Body of pancreas (tissue), 4 donors: ENCODE data around the gene AHCYL1. TPM values are rescaled to one million over a fixed set of nuclear protein-coding genes. Genes with fewer than 3 reads are reported as not detected.
A peak's percentile ranks its signal among the peaks of the same experiment; 100 is the strongest.
"Not testable (repeated sequence)": the region's sequence is repeated elsewhere in the genome, so short reads cannot be mapped to it uniquely, and the experiment has no call there.

Source experiments
- ATAC-seq: fragments of 150-250 bp; one replicate; pipeline ENCODE4 v1.9.1; 2016
- DNase-seq, 4 donors: peaks; one replicate each; pipeline ENCODE4 v3.0.0-alpha.2; 2019
- H3K27ac ChIP-seq, 4 donors: fragments of 200-600 bp; sonication (generic); 1 replicate in 3 of 4; 2 replicates in 1 of 4; pipeline versions ENCODE4 v1.5.1 to v1.6.1; 2016 to 2019; ENCODE audit warnings: mild to moderate bottlenecking in 1 of 4, mixed read lengths in 1 of 4, moderate library complexity in 1 of 4
- H3K27me3 ChIP-seq, 2 donors: fragments of 200-600 bp; sonication (generic); one replicate each; pipeline ENCODE4 v1.6.0; 2016; ENCODE audit warnings: mild to moderate bottlenecking in 1 of 2
- H3K36me3 ChIP-seq, 2 donors: fragments of 200-600 bp; sonication (generic); replicated peaks in 1 of 2; 2 replicates each; pipeline ENCODE4 v1.5.1; 2016; ENCODE audit warnings: low read depth in 2 of 2; ENCODE audit not compliant: insufficient read depth in 1 of 2
- H3K4me1 ChIP-seq: fragments of 200-600 bp; sonication (generic); one replicate; pipeline ENCODE4 v1.6.0; 2016
- H3K4me3 ChIP-seq, 2 donors: fragments of 200-600 bp; sonication (generic); 1 replicate in 1 of 2; 2 replicates in 1 of 2; pipeline ENCODE4 v1.5.1; 2016 to 2019
- H3K9me3 ChIP-seq, 3 donors: fragments of 200-600 bp; sonication (generic); 1 replicate in 2 of 3; 2 replicates in 1 of 3; pipeline ENCODE4 v1.5.1; 2016
- CTCF ChIP-seq, 7 experiments: fragments of 450-650 bp in 4 of 7; fragments of 200-600 bp in 3 of 7; sonication (generic) in 3 of 7; IDR thresholded peaks; one replicate each; pipeline ENCODE4 v1.5.1; 2016 to 2019; ENCODE audit warnings: antibody characterized with exemption in 7 of 7
- POLR2A ChIP-seq, 3 donors: fragments of 450-650 bp; IDR thresholded peaks; one replicate each; pipeline ENCODE4 v1.6.1; 2016; ENCODE audit warnings: antibody characterized with exemption in 3 of 3, mild to moderate bottlenecking in 2 of 3
- WGBS, 2 donors: methylation state at CpG; one replicate each; pipeline ENCODE4 v1.1.5; 2017; 5-methylcytosine and 5-hydroxymethylcytosine counted together
- intact Hi-C: fragments of 100-400 bp; cut with DNase I; formaldehyde crosslinking; loops from one replicate; pipeline ENCODE4 v1.15.1; 2023
- total RNA-seq, 2 donors: library from RNA; depleted of rRNA; stranded (reverse); fragments of >200 nt; gene quantifications; one replicate each; pipeline ENCODE4 v1.1.0, GENCODE V29; 2016

The AHCYL1 gene
- total RNA-seq, 2 donors from 2014 or later: 38.4 to 61.6 TPM

- DNase-seq: no peak
- 74 to 77% methylated on average over 1 of the region's 1 CpG for WGBS, 2 donors
- TF ChIP-seq CTCF (IDR thresholded peaks at IDR 0.05) (no peak), POLR2A (IDR thresholded peaks at IDR 0.05) (no peak)
- no peaks in the 10 kb centered on the region for H3K9me3 ChIP-seq
- H3K4me3 ChIP-seq: no peak overlapping the region
- H3K36me3 ChIP-seq: no peaks in the 10 kb centered on the region
- intact Hi-C loops: no loop called here
- H3K4me1 ChIP-seq: peaks cover 24% of the 10 kb centered on the region
- H3K27ac ChIP-seq: no peak overlapping the region
- ATAC-seq: no peak
- no peaks in the 10 kb centered on the region for H3K27me3 ChIP-seq
Observed at GRCh38 chr1:109950038-109950437, 34.5 kb upstream of the AHCYL1 start.

DNA sequence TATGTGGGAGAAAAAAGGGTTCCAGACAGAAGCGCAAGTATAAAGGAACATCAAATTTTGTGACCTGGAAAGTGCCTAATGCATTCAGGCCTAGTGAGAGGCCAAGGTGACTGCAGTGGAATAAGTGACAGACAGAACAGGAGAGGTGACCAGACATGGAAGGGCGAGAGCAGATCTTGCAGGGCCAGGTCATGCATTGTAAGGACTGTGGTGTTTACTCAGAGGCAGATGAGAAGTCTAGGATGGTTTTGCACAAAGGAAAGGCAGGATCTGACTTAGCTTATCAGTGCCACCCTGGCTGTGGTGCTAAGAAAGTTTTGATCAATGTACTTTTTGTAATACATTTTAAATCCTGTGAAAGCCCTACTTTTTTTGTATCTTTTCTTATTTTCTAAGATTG, 34.1 kb upstream of the AHCYL1 start:
- ATAC-seq (no peak), DNase-seq (no peak)
- TF ChIP-seq POLR2A (IDR thresholded peaks at IDR 0.05) (no peak), CTCF (IDR thresholded peaks at IDR 0.05) (no peak)
- 92 to 96% methylated on average over 2 of the region's 2 CpGs for WGBS, 2 donors
- Histone ChIP-seq H3K4me3 (no peak overlapping the region), H3K27ac (no peak overlapping the region), H3K9me3 (no peaks in the 10 kb centered on the region), H3K36me3 (no peaks in the 10 kb centered on the region), H3K27me3 (no peaks in the 10 kb centered on the region), H3K4me1 (peaks cover 24% of the 10 kb centered on the region)
- intact Hi-C loops: no loop called here

DNA sequence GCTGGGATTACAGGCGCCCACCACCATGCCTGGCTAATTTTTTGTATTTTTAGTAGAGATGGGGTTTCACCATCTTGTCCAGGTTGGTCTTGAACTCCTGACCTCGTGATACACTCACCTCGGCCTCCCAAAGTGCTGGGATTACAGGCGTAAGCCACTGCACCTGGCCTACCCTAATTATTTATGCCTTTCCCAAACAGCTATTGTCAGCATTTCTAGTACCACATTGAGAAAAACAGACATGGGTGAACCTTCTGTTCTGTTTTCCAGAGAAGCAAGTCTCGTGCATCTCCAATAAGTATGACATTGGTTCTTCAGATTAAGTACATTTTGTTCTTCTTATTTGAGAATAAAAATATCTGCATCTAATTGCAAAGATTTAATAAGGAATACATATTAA, 33.1 kb upstream of the AHCYL1 start:
- 87 to 92% methylated on average over 5 of the region's 5 CpGs for WGBS, 2 donors
- intact Hi-C loops: not testable (repeated sequence)

DNA sequence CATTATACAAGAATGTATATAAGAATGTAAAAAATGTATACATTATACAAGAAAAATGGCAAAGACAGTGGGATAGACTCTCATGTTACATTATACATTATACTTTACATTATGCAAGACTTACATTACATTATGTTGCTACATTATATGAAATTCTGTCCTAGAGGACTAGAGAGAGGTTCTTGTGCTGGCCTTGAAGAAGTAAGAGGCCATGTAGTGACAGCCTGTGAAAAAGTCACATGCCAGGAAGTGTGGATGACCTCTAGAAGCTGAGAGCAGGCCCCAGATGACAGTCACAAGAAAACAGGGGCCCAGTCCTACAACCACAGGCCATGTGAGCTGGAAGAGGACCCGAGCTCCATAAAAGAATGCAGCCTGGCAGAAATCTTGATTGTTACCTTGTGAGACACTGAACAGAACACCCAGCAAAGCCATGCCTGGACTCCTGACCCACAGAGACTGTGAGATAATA, 30.5 kb upstream of the AHCYL1 start:
- Histone ChIP-seq H3K36me3 (no peaks in the 10 kb centered on the region), H3K27me3 (no peaks in the 10 kb centered on the region), H3K27ac (no peak overlapping the region), H3K4me1 (no peaks in the 10 kb centered on the region), H3K9me3 (no peaks in the 10 kb centered on the region), H3K4me3 (no peak overlapping the region)
- no peak for ATAC-seq
- 37 to 42% methylated on average over 1 of the region's 1 CpG for WGBS, 2 donors
- no peak for DNase-seq
- intact Hi-C loops: no loop called here
- no peak for TF ChIP-seq CTCF (IDR thresholded peaks at IDR 0.05)
- TF ChIP-seq POLR2A (IDR thresholded peaks at IDR 0.05): no peak

More for the DNA sequence above, 33.1 kb upstream of the AHCYL1 start:
- not testable (repeated sequence) for H3K4me3 ChIP-seq, H3K36me3 ChIP-seq, H3K9me3 ChIP-seq, H3K27ac ChIP-seq, ATAC-seq, DNase-seq, H3K27me3 ChIP-seq
- H3K4me1 ChIP-seq: peaks cover 23% of the 10 kb centered on the region

GRCh38 chr1:109959632-109959973, 25.0 kb upstream of the AHCYL1 start:
- ATAC-seq (no peak), DNase-seq (no peak)
- Histone ChIP-seq H3K9me3 (no peaks in the 10 kb centered on the region), H3K27ac (peak overlapping the region in 3 of 4 donors; percentile 18 to 60 (median 31)), H3K4me3 (no peak overlapping the region), H3K27me3 (no peaks in the 10 kb centered on the region), H3K36me3 (no peaks in the 10 kb centered on the region), H3K4me1 (peaks cover 15% of the 10 kb centered on the region)
- 56 to 59% methylated on average over 1 of the region's 1 CpG for WGBS, 2 donors
- intact Hi-C loops: no loop called here
- TF ChIP-seq POLR2A (IDR thresholded peaks at IDR 0.05) (no peak), CTCF (IDR thresholded peaks at IDR 0.05) (no peak)
